Esophagus squamous epithelium (tissue), 5 donors: ENCODE measurements around the gene CARS1. TPM values are rescaled to one million over a fixed set of nuclear protein-coding genes. Genes with fewer than 3 reads are reported as not detected.

Experiments used
- DNase-seq: peaks from one replicate; lab custom pipeline; 2025; lab: John Stamatoyannopoulos, UW
- H3K27ac ChIP-seq, 4 donors: fragments of 200-600 bp; sonication (generic); one replicate each; pipeline ENCODE4 v1.5.1; 2016 to 2019; ENCODE audit warnings: mild to moderate bottlenecking in 1 of 4
- H3K27me3 ChIP-seq, 4 donors: fragments of 200-600 bp; sonication (generic); 1 replicate in 3 of 4; 2 replicates in 1 of 4; pipeline versions ENCODE4 v1.5.1 to v1.6.0; 2017 to 2021; ENCODE audit warnings: antibody characterized with exemption in 1 of 4
- H3K36me3 ChIP-seq, 3 donors: fragments of 200-600 bp; sonication (generic); one replicate each; pipeline ENCODE4 v1.5.1; 2016 to 2019
- H3K4me1 ChIP-seq, 3 donors: fragments of 200-600 bp; sonication (generic); one replicate each; pipeline ENCODE4 v1.5.1; 2017 to 2019
- H3K4me3 ChIP-seq, 4 donors: fragments of 200-600 bp; sonication (generic); 1 replicate in 3 of 4; 2 replicates in 1 of 4; pipeline ENCODE4 v1.5.1; 2016 to 2019; ENCODE audit warnings: mild to moderate bottlenecking in 2 of 4, moderate library complexity in 1 of 4
- H3K9me3 ChIP-seq, 3 donors: fragments of 200-600 bp; sonication (generic); one replicate each; pipeline ENCODE4 v1.5.1; 2016 to 2019
- CTCF ChIP-seq, 6 experiments: fragments of 450-650 bp in 4 of 6; fragments of 200-600 bp in 2 of 6; sonication (generic) in 2 of 6; IDR thresholded peaks; one replicate each; pipeline ENCODE4 v1.5.1; 2016 to 2019; ENCODE audit warnings: antibody characterized with exemption in 6 of 6, mild to moderate bottlenecking in 4 of 6, moderate library complexity in 4 of 6
- POLR2A ChIP-seq, 4 donors: fragments of 450-650 bp; IDR thresholded peaks; one replicate each; pipeline ENCODE4 v1.6.1; 2017; ENCODE audit warnings: antibody characterized with exemption in 4 of 4, mild to moderate bottlenecking in 4 of 4, moderate library complexity in 3 of 4
- WGBS, 2 donors: methylation state at CpG; one replicate each; pipeline ENCODE4 v1.1.5; 2018; 5-methylcytosine and 5-hydroxymethylcytosine counted together
- intact Hi-C: fragments of 100-400 bp; cut with DNase I; formaldehyde crosslinking; loops from one replicate; pipeline ENCODE4 v1.15.0; 2022
- total RNA-seq, 4 donors: library from RNA; depleted of rRNA; stranded (reverse); fragments of >200 nt; gene quantifications; one replicate each; pipeline ENCODE4 v1.1.0, GENCODE V29; 2016
- donor health status: DM: yes; HTN: yes; CAD: no.

CARS1 gene
- total RNA-seq, 4 donors from 2014 or later: 22.7 to 35.7 (median 28.4) TPM

GRCh38 chr11:3088806-3089205 is 31.6 kb upstream of the CARS1 start:
- Histone ChIP-seq H3K36me3 (peaks cover 0 to 55% (median 10%) of the 10 kb centered on the region in 3 donors), H3K4me3 (no peak overlapping the region), H3K9me3 (no peaks in the 10 kb centered on the region), H3K4me1 (peaks cover 0 to 11% (median 3%) of the 10 kb centered on the region in 3 donors), H3K27ac (no peak overlapping the region), H3K27me3 (peaks cover 0 to 1% (median 0%) of the 10 kb centered on the region in 4 donors)
- DNase-seq: no peak
- 86 to 93% methylated on average over 13 to 14 of the region's 14 CpGs for WGBS, 2 donors
- intact Hi-C loops: no loop called here
- TF ChIP-seq POLR2A (IDR thresholded peaks at IDR 0.05) (no peak), CTCF (IDR thresholded peaks at IDR 0.05) (no peak)

- DNase-seq: no peak
- 59% methylated on average over 7 of the region's 24 CpGs; no CpG with 5 or more reads in 1 of the 2 donors for WGBS, 2 donors
- H3K27me3 ChIP-seq: peaks cover 0 to 7% (median 0%) of the 10 kb centered on the region in 4 donors
- no peak overlapping the region for H3K27ac ChIP-seq
- H3K9me3 ChIP-seq: no peaks in the 10 kb centered on the region
- no peak overlapping the region for H3K4me3 ChIP-seq
- H3K36me3 ChIP-seq: peaks cover 0 to 48% (median 10%) of the 10 kb centered on the region in 3 donors
- intact Hi-C loops: no loop called here
- no peak for TF ChIP-seq CTCF (IDR thresholded peaks at IDR 0.05)
- peaks cover 0 to 11% (median 3%) of the 10 kb centered on the region in 3 donors for H3K4me1 ChIP-seq
These were observed 30.9 kb upstream of the CARS1 start for GRCh38 chr11:3087821-3088800.

- Histone ChIP-seq H3K9me3 (no peaks in the 10 kb centered on the region), H3K27ac (no peak overlapping the region), H3K36me3 (peaks cover 0 to 41% (median 10%) of the 10 kb centered on the region in 3 donors), H3K4me1 (peaks cover 0 to 11% (median 3%) of the 10 kb centered on the region in 3 donors), H3K27me3 (peaks cover 0 to 7% (median 0%) of the 10 kb centered on the region in 4 donors), H3K4me3 (no peak overlapping the region)
- intact Hi-C loops: no loop called here
- 73 to 85% methylated on average over 5 to 10 of the region's 11 CpGs for WGBS, 2 donors
- no peak for DNase-seq
- no peak for TF ChIP-seq CTCF (IDR thresholded peaks at IDR 0.05)
- no peak for TF ChIP-seq POLR2A (IDR thresholded peaks at IDR 0.05)
These were observed 30.1 kb upstream of the CARS1 start for GRCh38 chr11:3087373-3087772.

- DNase-seq: no peak
- no peak overlapping the region for H3K27ac ChIP-seq
- H3K9me3 ChIP-seq: no peaks in the 10 kb centered on the region
- H3K36me3 ChIP-seq: peaks cover 0 to 38% (median 10%) of the 10 kb centered on the region in 3 donors
- H3K4me3 ChIP-seq: no peak overlapping the region
- no peak for TF ChIP-seq POLR2A (IDR thresholded peaks at IDR 0.05)
- TF ChIP-seq CTCF (IDR thresholded peaks at IDR 0.05): no peak
- 83% methylated on average over 1 of the region's 9 CpGs; no CpG with 5 or more reads in 1 of the 2 donors for WGBS, 2 donors
- peaks cover 0 to 7% (median 0%) of the 10 kb centered on the region in 4 donors for H3K27me3 ChIP-seq
- intact Hi-C loops: no loop called here
- peaks cover 0 to 4% (median 0%) of the 10 kb centered on the region in 3 donors for H3K4me1 ChIP-seq
These were observed 29.5 kb upstream of the CARS1 start for GRCh38 chr11:3086671-3087150.

- WGBS, 2 donors: 72% methylated on average over 5 of the region's 8 CpGs; no CpG with 5 or more reads in 1 of the 2 donors
- TF ChIP-seq CTCF (IDR thresholded peaks at IDR 0.05) (no peak), POLR2A (IDR thresholded peaks at IDR 0.05) (no peak)
- no peak for DNase-seq
- intact Hi-C loops: no loop called here
- Histone ChIP-seq H3K27me3 (peaks cover 0 to 7% (median 0%) of the 10 kb centered on the region in 4 donors), H3K4me1 (no peaks in the 10 kb centered on the region), H3K36me3 (peaks cover 0 to 34% (median 10%) of the 10 kb centered on the region in 3 donors), H3K4me3 (no peak overlapping the region), H3K27ac (no peak overlapping the region), H3K9me3 (no peaks in the 10 kb centered on the region)
These were observed 28.9 kb upstream of the CARS1 start for GRCh38 chr11:3086114-3086513.
